NCI-H1436 (cell line): Measurements from ENCODE around the gene ARHGEF3.
"Not testable (repeated sequence)": the region's sequence is repeated elsewhere in the genome, so short reads cannot be mapped to it uniquely, and the experiment has no call there.

Source experiments
- DNase-seq: peaks from one replicate; lab custom pipeline; 2025; lab: John Stamatoyannopoulos, UW

The ARHGEF3 gene

GRCh38 chr3:56772952-56773938 lies 28.5 kb downstream of the ARHGEF3 start:
- DNase-seq, result no peak

GRCh38 chr3:56771376-56771775 lies 30.4 kb downstream of the ARHGEF3 start:
- DNase-seq, result no peak

- no peak for DNase-seq
Measured at GRCh38 chr3:56769116-56769707, 32.5 kb downstream of the ARHGEF3 start.

GRCh38 chr3:56764904-56765547 lies 36.7 kb downstream of the ARHGEF3 start:
- DNase-seq, result no peak

- DNase-seq, result no peak
Measured at GRCh38 chr3:56764184-56764583, 37.6 kb downstream of the ARHGEF3 start.

GRCh38 chr3:56763233-56763632 lies 38.5 kb downstream of the ARHGEF3 start:
- DNase-seq, result no peak

- DNase-seq, result no peak
Measured at GRCh38 chr3:56762718-56763117, 39.0 kb downstream of the ARHGEF3 start.

- DNase-seq, result no peak
Measured at GRCh38 chr3:56761887-56762651, 39.7 kb downstream of the ARHGEF3 start.

GRCh38 chr3:56761023-56761422 lies 40.7 kb downstream of the ARHGEF3 start:
- no peak for DNase-seq

GRCh38 chr3:56759532-56759931 lies 42.2 kb downstream of the ARHGEF3 start:
- no peak for DNase-seq

- DNase-seq, result no peak
Measured at GRCh38 chr3:56758539-56758981, 43.2 kb downstream of the ARHGEF3 start.

GRCh38 chr3:56758042-56758441 lies 43.7 kb downstream of the ARHGEF3 start:
- DNase-seq, result not testable (repeated sequence)

- no peak for DNase-seq
Measured at GRCh38 chr3:56754741-56755417, 46.9 kb downstream of the ARHGEF3 start.

- DNase-seq, result no peak
Measured at GRCh38 chr3:56753206-56753820, 48.4 kb downstream of the ARHGEF3 start.

GRCh38 chr3:56751056-56751707 lies 50.6 kb downstream of the ARHGEF3 start:
- DNase-seq, result no peak

- no peak for DNase-seq
Measured at GRCh38 chr3:56748663-56749231, 53.0 kb downstream of the ARHGEF3 start.

- no peak for DNase-seq
Measured at GRCh38 chr3:56747150-56747549, 54.6 kb downstream of the ARHGEF3 start.

- DNase-seq, result no peak
Measured at GRCh38 chr3:56744016-56744415, 57.7 kb downstream of the ARHGEF3 start.

- no peak for DNase-seq
Measured at GRCh38 chr3:56742887-56743286, 58.9 kb downstream of the ARHGEF3 start.

- no peak for DNase-seq
Measured at GRCh38 chr3:56739036-56739435, 62.7 kb downstream of the ARHGEF3 start.
